ENCODE measurements around the gene MTA1.

The MTA1 gene

GRCh38 chr14:105410642-105411016 is 9.0 kb upstream of the MTA1 start:
- no peak for DNase-seq (ENCODE audit: low read depth in 2 of 2)

- DNase-seq (ENCODE audit: low read depth in 2 of 2): no peak
Observed at GRCh38 chr14:105411017-105411941, 8.3 kb upstream of the MTA1 start.

GRCh38 chr14:105411985-105412770 is 7.4 kb upstream of the MTA1 start:
- no peak for DNase-seq (ENCODE audit: low read depth in 2 of 2)

GRCh38 chr14:105412771-105413543 is 6.7 kb upstream of the MTA1 start:
- no peak for DNase-seq (ENCODE audit: low read depth in 2 of 2)

- no peak for DNase-seq (ENCODE audit: low read depth in 2 of 2)
Observed at GRCh38 chr14:105413544-105413886, 6.1 kb upstream of the MTA1 start.

GRCh38 chr14:105414456-105415371 is 4.9 kb upstream of the MTA1 start:
- DNase-seq (ENCODE audit: low read depth in 2 of 2): peak; percentile 57 to 59

- no peak for DNase-seq (ENCODE audit: low read depth in 2 of 2)
Observed at GRCh38 chr14:105415481-105416428, 3.9 kb upstream of the MTA1 start.

GRCh38 chr14:105416671-105417070 is 3.0 kb upstream of the MTA1 start:
- DNase-seq (ENCODE audit: low read depth in 2 of 2): no peak

- DNase-seq (ENCODE audit: low read depth in 2 of 2): no peak
Observed at GRCh38 chr14:105417690-105418121, 1.9 kb upstream of the MTA1 start.

GRCh38 chr14:105418269-105419194 is 1.1 kb upstream of the MTA1 start:
- DNase-seq (ENCODE audit: low read depth in 2 of 2): no peak

GRCh38 chr14:105420101-105420973 is 710 bp downstream of the MTA1 start:
- no peak for DNase-seq (ENCODE audit: low read depth in 2 of 2)

GRCh38 chr14:105420974-105421674 is 1.5 kb downstream of the MTA1 start:
- DNase-seq (ENCODE audit: low read depth in 2 of 2): no peak

- no peak for DNase-seq (ENCODE audit: low read depth in 2 of 2)
Observed at GRCh38 chr14:105421723-105422615, 2.3 kb downstream of the MTA1 start.

GRCh38 chr14:105422695-105423487 is 3.3 kb downstream of the MTA1 start:
- no peak for DNase-seq (ENCODE audit: low read depth in 2 of 2)

GRCh38 chr14:105423488-105424195 is 4.0 kb downstream of the MTA1 start:
- no peak for DNase-seq (ENCODE audit: low read depth in 2 of 2)
